ENCODE measurements around the gene OXSR1.
"Not testable (repeated sequence)": the region's sequence is repeated elsewhere in the genome, so short reads cannot be mapped to it uniquely, and the experiment has no call there.

The OXSR1 gene

GRCh38 chr3:38232701-38233100 is 67.4 kb downstream of the OXSR1 start:
- no peaks in the 10 kb centered on the region for H3K27me3 ChIP-seq (ENCODE audit: insufficient read depth, low read length, poor library complexity)

GRCh38 chr3:38235466-38235865 is 70.1 kb downstream of the OXSR1 start:
- Histone ChIP-seq H3K36me3 (ENCODE audit: insufficient read depth, low read length) (peaks cover 86% of the 10 kb centered on the region), H3K4me1 (ENCODE audit: insufficient read depth, low read length) (no peaks in the 10 kb centered on the region), H3K79me2 (ENCODE audit: insufficient read depth, low read length) (no peaks in the 10 kb centered on the region), H4K20me1 (ENCODE audit: insufficient read depth, low read length) (no peaks in the 10 kb centered on the region), H3K9ac (ENCODE audit: low read depth, low read length) (no peak overlapping the region), H3K4me2 (ENCODE audit: insufficient read depth, low read length) (no peak overlapping the region), H3K4me3 (ENCODE audit: low read depth in 1 of 2, low read length in 2 of 2) (no peak overlapping the region), H3K9me3 (ENCODE audit: insufficient read depth, low read length, severe bottlenecking) (no peaks in the 10 kb centered on the region), H3K27me3 (ENCODE audit: insufficient read depth, low read length, poor library complexity) (no peaks in the 10 kb centered on the region), H2AFZ (ENCODE audit: low read depth, low read length) (no peak overlapping the region), H3K27ac (ENCODE audit: low read length) (no peak overlapping the region)
- DNase-seq, result no peak
- no peak for TF ChIP-seq EZH2 (IDR thresholded peaks at IDR 0.05; ENCODE audit: borderline replicate concordance, low read depth, low read length, severe bottlenecking)
- TF ChIP-seq, protein P1, sequence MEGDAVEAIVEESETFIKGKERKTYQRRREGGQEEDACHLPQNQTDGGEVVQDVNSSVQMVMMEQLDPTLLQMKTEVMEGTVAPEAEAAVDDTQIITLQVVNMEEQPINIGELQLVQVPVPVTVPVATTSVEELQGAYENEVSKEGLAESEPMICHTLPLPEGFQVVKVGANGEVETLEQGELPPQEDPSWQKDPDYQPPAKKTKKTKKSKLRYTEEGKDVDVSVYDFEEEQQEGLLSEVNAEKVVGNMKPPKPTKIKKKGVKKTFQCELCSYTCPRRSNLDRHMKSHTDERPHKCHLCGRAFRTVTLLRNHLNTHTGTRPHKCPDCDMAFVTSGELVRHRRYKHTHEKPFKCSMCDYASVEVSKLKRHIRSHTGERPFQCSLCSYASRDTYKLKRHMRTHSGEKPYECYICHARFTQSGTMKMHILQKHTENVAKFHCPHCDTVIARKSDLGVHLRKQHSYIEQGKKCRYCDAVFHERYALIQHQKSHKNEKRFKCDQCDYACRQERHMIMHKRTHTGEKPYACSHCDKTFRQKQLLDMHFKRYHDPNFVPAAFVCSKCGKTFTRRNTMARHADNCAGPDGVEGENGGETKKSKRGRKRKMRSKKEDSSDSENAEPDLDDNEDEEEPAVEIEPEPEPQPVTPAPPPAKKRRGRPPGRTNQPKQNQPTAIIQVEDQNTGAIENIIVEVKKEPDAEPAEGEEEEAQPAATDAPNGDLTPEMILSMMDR (IDR thresholded peaks at IDR 0.05; ENCODE audit: borderline replicate concordance, extremely low read depth, low read length, poor library complexity, severe bottlenecking), result no peak
- ATAC-seq (ENCODE audit: insufficient read depth, low read depth), result no peak

More at GRCh38 chr3:38232701-38233100, 67.4 kb downstream of the OXSR1 start:
- peaks cover 84% of the 10 kb centered on the region for H3K36me3 ChIP-seq (ENCODE audit: insufficient read depth, low read length)
- DNase-seq (no peak), ATAC-seq (ENCODE audit: insufficient read depth, low read depth) (no peak)
- H2AFZ ChIP-seq (ENCODE audit: low read depth, low read length), result no peak overlapping the region
- no peak overlapping the region for H3K27ac ChIP-seq (ENCODE audit: low read length)
- H3K4me2 ChIP-seq (ENCODE audit: insufficient read depth, low read length), result no peak overlapping the region
- no peak overlapping the region for H3K9ac ChIP-seq (ENCODE audit: low read depth, low read length)
- H3K79me2 ChIP-seq (ENCODE audit: insufficient read depth, low read length), result no peaks in the 10 kb centered on the region
- H3K4me1 ChIP-seq (ENCODE audit: insufficient read depth, low read length), result no peaks in the 10 kb centered on the region
- TF ChIP-seq, protein P1 (IDR thresholded peaks at IDR 0.05; ENCODE audit: borderline replicate concordance, extremely low read depth, low read length, poor library complexity, severe bottlenecking), result no peak
- TF ChIP-seq EZH2 (IDR thresholded peaks at IDR 0.05; ENCODE audit: borderline replicate concordance, low read depth, low read length, severe bottlenecking), result no peak
- no peaks in the 10 kb centered on the region for H4K20me1 ChIP-seq (ENCODE audit: insufficient read depth, low read length)
- no peaks in the 10 kb centered on the region for H3K9me3 ChIP-seq (ENCODE audit: insufficient read depth, low read length, severe bottlenecking)
- H3K4me3 ChIP-seq (ENCODE audit: low read depth in 1 of 2, low read length in 2 of 2), result no peak overlapping the region

DNA sequence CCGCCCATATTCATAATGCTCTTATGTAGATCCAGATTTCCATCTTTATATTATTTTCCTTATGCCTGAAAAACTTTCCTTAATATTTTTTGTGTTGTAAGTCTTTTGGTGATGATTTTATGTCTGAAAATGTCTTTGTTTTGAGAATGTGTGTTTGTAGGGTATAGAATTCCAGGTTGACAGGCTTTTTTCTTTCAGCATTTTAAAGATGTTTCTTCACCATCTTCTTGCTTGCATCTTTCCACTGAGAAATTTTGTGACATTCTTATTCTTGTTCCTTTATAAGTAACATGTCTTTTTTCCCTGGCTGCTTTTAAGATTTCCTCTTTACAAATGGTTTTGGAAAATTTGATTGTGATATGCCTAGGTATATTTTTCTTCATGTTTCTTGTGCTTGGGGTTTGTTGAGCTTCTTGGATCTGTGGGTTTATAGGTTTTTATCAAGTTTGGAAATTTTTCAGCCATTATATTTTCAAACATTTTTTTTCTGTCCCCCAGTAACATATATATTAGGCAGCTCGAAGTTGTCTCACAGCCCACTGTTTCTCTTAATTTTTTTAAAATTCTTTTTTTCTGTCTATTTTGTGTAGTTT is 73.2 kb downstream of the OXSR1 start:
- H3K9me3 ChIP-seq (ENCODE audit: insufficient read depth, low read length, severe bottlenecking), result no peaks in the 10 kb centered on the region
- H3K36me3 ChIP-seq (ENCODE audit: insufficient read depth, low read length), result peaks cover 80% of the 10 kb centered on the region
- no peaks in the 10 kb centered on the region for H4K20me1 ChIP-seq (ENCODE audit: insufficient read depth, low read length)
- no peaks in the 10 kb centered on the region for H3K79me2 ChIP-seq (ENCODE audit: insufficient read depth, low read length)
- H3K27ac ChIP-seq (ENCODE audit: low read length), result no peak overlapping the region
- no peak overlapping the region for H3K4me3 ChIP-seq (ENCODE audit: low read depth in 1 of 2, low read length in 2 of 2)
- no peak overlapping the region for H3K9ac ChIP-seq (ENCODE audit: low read depth, low read length)
- DNase-seq (no peak), ATAC-seq (ENCODE audit: insufficient read depth, low read depth) (no peak)
- no peak for TF ChIP-seq EZH2 (IDR thresholded peaks at IDR 0.05; ENCODE audit: borderline replicate concordance, low read depth, low read length, severe bottlenecking)
- TF ChIP-seq, protein P1 (IDR thresholded peaks at IDR 0.05; ENCODE audit: borderline replicate concordance, extremely low read depth, low read length, poor library complexity, severe bottlenecking), result no peak
- H3K4me1 ChIP-seq (ENCODE audit: insufficient read depth, low read length), result no peaks in the 10 kb centered on the region
- H2AFZ ChIP-seq (ENCODE audit: low read depth, low read length), result no peak overlapping the region
- H3K4me2 ChIP-seq (ENCODE audit: insufficient read depth, low read length), result no peak overlapping the region
- no peaks in the 10 kb centered on the region for H3K27me3 ChIP-seq (ENCODE audit: insufficient read depth, low read length, poor library complexity)

DNA sequence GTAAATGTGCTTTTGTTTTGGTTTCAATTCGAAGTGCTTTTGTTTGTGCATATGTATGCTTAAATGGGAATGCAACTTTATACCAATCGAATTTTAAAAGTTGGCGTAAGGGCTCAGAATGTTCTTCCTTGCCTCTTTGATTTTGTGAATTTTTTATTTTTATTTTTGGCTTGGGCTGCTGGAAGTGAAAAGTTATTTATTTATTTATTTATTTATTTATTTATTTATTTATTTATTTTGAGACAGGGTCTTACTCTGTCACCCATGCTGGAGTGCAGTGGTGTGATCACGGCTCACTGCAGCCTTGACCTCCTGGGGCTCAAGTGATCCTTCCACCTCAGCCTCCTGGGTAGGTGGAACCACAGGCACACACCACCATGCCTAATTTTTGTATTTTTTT is 77.5 kb downstream of the OXSR1 start:
- H3K36me3 ChIP-seq (ENCODE audit: insufficient read depth, low read length), result peaks cover 78% of the 10 kb centered on the region
- H3K79me2 ChIP-seq (ENCODE audit: insufficient read depth, low read length); ATAC-seq (ENCODE audit: insufficient read depth, low read depth); H3K9me3 ChIP-seq (ENCODE audit: insufficient read depth, low read length, severe bottlenecking); H3K4me3 ChIP-seq (ENCODE audit: low read depth in 1 of 2, low read length in 2 of 2); H3K9ac ChIP-seq (ENCODE audit: low read depth, low read length); H4K20me1 ChIP-seq (ENCODE audit: insufficient read depth, low read length); H3K27me3 ChIP-seq (ENCODE audit: insufficient read depth, low read length, poor library complexity); H2AFZ ChIP-seq (ENCODE audit: low read depth, low read length); H3K4me1 ChIP-seq (ENCODE audit: insufficient read depth, low read length); H3K4me2 ChIP-seq (ENCODE audit: insufficient read depth, low read length); DNase-seq; H3K27ac ChIP-seq (ENCODE audit: low read length): not testable (repeated sequence)
